ENCODE data around the gene ANKRD28.
"Not testable (repeated sequence)": the region's sequence is repeated elsewhere in the genome, so short reads cannot be mapped to it uniquely, and the experiment has no call there.

ANKRD28 gene

GRCh38 chr3:15633159-15633558 is 164.6 kb downstream of the ANKRD28 start:
- DNase-seq = no peak

GRCh38 chr3:15632212-15632580 is 165.6 kb downstream of the ANKRD28 start:
- no peak for DNase-seq

- DNase-seq = no peak
These were observed 166.2 kb downstream of the ANKRD28 start for GRCh38 chr3:15631426-15632211.

GRCh38 chr3:15630646-15631350 is 167.0 kb downstream of the ANKRD28 start:
- DNase-seq = no peak

- DNase-seq = peak; percentile 65
These were observed 167.8 kb downstream of the ANKRD28 start for GRCh38 chr3:15629860-15630597.

GRCh38 chr3:15628967-15629366 is 168.8 kb downstream of the ANKRD28 start:
- DNase-seq = no peak

- DNase-seq = no peak
These were observed 174.0 kb downstream of the ANKRD28 start for GRCh38 chr3:15623535-15624440.

- not testable (repeated sequence) for DNase-seq
These were observed 177.9 kb downstream of the ANKRD28 start for GRCh38 chr3:15619659-15620464.

All from CD4-positive, alpha-beta T cell treated with Interferon gamma for 1 hour (primary cell).